Type B pancreatic cell (in vitro differentiated cells): ENCODE data around the gene NDUFA8. TPM values are rescaled to one million over a fixed set of nuclear protein-coding genes. Genes with fewer than 3 reads are reported as not detected.

Source experiments
- DNase-seq: peaks from one replicate; pipeline ENCODE4 v3.0.0; 2021; ENCODE audit warnings: mixed read lengths; ENCODE audit not compliant: unreplicated experiment; ENCODE audit errors: extremely low spot score
- H3K27ac Mint-ChIP-seq: 2 replicates; pipeline ENCODE4 v1.8.0; 2021; ENCODE audit warnings: mild to moderate bottlenecking, mixed read lengths
- H3K27me3 Mint-ChIP-seq: 2 replicates; pipeline ENCODE4 v1.8.0; 2021; ENCODE audit warnings: mixed read lengths
- H3K36me3 Mint-ChIP-seq: 2 replicates; pipeline ENCODE4 v1.8.0; 2021; ENCODE audit warnings: mixed read lengths
- H3K4me1 Mint-ChIP-seq: one replicate; pipeline ENCODE4 v1.8.0; 2021; ENCODE audit warnings: mixed read lengths; ENCODE audit not compliant: unreplicated experiment
- H3K4me3 Mint-ChIP-seq: 2 replicates; pipeline ENCODE4 v1.8.0; 2021; ENCODE audit warnings: mild to moderate bottlenecking, mixed read lengths
- H3K9me3 Mint-ChIP-seq: 2 replicates; pipeline ENCODE4 v1.8.0; 2021; ENCODE audit warnings: mixed read lengths
- CTCF ChIP-seq: fragments of 200-600 bp; sonication (generic); conservative IDR thresholded peaks from 2 replicates; pipeline ENCODE4 v1.5.0; 2021; ENCODE audit warnings: antibody characterized with exemption, mild to moderate bottlenecking
- total RNA-seq: library from RNA; stranded (reverse); gene quantifications from 2 replicates; pipeline ENCODE4 v1.2.1, GENCODE V29; 2021; ENCODE audit warnings: low replicate concordance

NDUFA8 gene
- total RNA-seq, 1 donor from 2014 or later: 65.4 TPM

GRCh38 chr9:122143876-122144405 lies 15.6 kb downstream of the NDUFA8 start:
- H3K27ac Mint-ChIP-seq: no peak overlapping the region
- H3K27me3 Mint-ChIP-seq: no peaks in the 10 kb centered on the region
- no peak for TF ChIP-seq CTCF
- H3K36me3 Mint-ChIP-seq: peaks cover 35% of the 10 kb centered on the region
- no peaks in the 10 kb centered on the region for H3K4me1 Mint-ChIP-seq
- H3K4me3 Mint-ChIP-seq: no peak overlapping the region
- DNase-seq: no peak
- no peaks in the 10 kb centered on the region for H3K9me3 Mint-ChIP-seq

DNA sequence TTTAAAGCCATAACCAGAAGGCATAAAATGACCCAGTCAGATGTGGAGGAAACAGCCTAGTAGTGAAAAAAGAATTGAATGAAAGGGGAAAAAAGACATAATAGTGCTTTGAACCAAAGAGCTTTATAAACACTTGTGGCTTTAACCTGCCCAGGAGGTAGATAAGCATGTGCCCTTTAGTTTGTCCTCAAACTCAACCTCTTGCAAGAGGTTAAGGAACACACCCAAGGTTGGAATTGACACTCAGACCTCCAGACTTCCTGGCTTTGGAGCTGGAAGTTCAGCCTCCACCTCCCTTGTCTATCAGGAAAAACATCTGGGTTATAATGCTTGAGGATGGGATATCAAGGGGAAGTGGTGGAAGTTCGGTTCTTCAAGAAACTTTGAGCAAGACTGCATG lies 16.3 kb downstream of the NDUFA8 start:
- peaks cover 32% of the 10 kb centered on the region for H3K36me3 Mint-ChIP-seq
- H3K9me3 Mint-ChIP-seq: no peaks in the 10 kb centered on the region
- no peaks in the 10 kb centered on the region for H3K27me3 Mint-ChIP-seq
- H3K27ac Mint-ChIP-seq: no peak overlapping the region
- H3K4me3 Mint-ChIP-seq: no peak overlapping the region
- no peaks in the 10 kb centered on the region for H3K4me1 Mint-ChIP-seq
- TF ChIP-seq CTCF: no peak
- DNase-seq: no peak

- H3K27ac Mint-ChIP-seq: no peak overlapping the region
- TF ChIP-seq CTCF: no peak
- H3K4me3 Mint-ChIP-seq: no peak overlapping the region
- H3K36me3 Mint-ChIP-seq: peaks cover 26% of the 10 kb centered on the region
- peaks cover 3% of the 10 kb centered on the region for H3K27me3 Mint-ChIP-seq
- no peak for DNase-seq
- no peaks in the 10 kb centered on the region for H3K9me3 Mint-ChIP-seq
- H3K4me1 Mint-ChIP-seq: no peaks in the 10 kb centered on the region
Observed at GRCh38 chr9:122141671-122142070, 17.9 kb downstream of the NDUFA8 start.

DNA sequence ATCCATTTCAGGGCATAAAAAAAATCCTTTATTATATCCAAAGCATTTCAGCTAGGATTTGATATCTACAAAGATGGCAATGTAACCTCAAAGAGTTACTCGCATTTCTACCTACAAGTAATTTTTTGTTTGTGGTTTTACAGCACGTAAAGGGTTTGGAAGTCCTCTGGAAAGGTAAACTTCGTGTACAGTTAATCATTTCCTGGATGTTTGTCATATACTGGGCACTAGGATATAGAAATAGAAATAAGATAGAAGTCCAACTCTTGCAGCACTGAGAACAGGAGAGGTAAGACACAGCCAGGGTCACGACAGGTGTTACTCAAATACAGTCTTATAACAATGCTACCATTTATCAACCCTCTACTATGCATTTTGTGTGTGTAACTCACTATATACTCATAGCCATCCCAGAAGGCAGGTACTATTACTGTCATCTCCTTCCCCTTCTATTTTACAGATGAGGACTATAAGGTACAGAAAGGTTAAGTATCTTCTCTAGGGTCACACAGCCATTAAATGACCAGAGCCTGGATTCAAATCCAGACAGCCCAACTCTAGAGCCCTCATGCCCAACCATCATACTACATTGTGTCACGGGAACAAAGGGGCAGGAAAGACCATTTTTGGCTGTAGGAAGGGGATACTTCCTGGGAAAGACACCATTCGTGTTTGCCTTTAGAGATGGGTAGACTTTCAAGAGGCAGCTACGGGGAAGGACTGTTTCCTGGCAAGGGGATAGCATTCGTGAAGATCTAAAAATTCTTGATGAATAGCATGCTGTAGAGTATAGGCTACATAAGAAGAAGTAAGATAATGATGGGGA lies 19.0 kb downstream of the NDUFA8 start:
- Mint-ChIP-seq H3K36me3 (peaks cover 23% of the 10 kb centered on the region), H3K27me3 (peaks cover 9% of the 10 kb centered on the region), H3K4me3 (no peak overlapping the region), H3K27ac (no peak overlapping the region), H3K9me3 (no peaks in the 10 kb centered on the region), H3K4me1 (no peaks in the 10 kb centered on the region)
- no peak for TF ChIP-seq CTCF
- no peak for DNase-seq

DNA sequence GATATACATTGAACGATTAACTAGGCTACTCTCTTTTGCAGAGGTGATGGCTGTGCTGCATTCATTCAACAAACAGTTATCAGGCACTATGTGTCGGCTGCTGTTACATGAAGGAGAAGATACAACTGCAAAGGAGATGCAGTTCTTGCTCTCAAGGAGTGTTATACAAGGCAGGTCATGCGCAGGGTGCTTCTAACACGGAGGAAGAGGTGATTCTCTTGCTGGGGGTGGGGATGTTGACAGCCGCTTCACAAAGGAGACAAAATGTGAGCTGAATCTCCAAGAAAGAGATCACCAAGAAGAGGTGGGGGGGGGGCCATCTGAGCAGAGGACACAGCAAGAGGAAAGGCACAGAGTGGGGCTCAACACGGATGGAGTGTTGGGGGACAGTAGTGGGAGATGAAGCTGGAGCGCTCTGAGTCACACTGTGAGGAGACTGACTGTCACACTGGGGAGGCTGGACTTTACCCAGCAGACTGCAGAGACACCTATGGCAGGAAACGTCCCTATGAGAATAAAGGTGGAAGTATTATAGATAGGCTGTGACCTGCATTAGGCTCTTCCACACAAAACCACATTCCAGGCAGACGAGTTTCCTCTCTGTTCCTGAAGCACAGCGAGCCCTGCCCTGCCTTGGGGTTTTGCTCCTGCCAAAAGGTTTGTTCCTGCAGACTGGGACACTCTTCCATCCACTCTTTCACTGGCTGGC lies 20.9 kb downstream of the NDUFA8 start:
- no peak overlapping the region for H3K4me3 Mint-ChIP-seq
- no peaks in the 10 kb centered on the region for H3K4me1 Mint-ChIP-seq
- DNase-seq: no peak
- no peak overlapping the region for H3K27ac Mint-ChIP-seq
- peaks cover 8% of the 10 kb centered on the region for H3K36me3 Mint-ChIP-seq
- TF ChIP-seq CTCF: no peak
- peaks cover 23% of the 10 kb centered on the region for H3K27me3 Mint-ChIP-seq
- H3K9me3 Mint-ChIP-seq: no peaks in the 10 kb centered on the region
